Heart left ventricle (tissue), 13 donors: ENCODE results near the gene KLHL10.

ENCODE experiments used
- CTCF ChIP-seq, 12 donors: fragments of 200-600 bp; sonication (generic) in 4 of 12; IDR thresholded peaks; one replicate each; pipeline versions ENCODE4 v1.5.0 to v1.8.0; 2018 to 2022; ENCODE audit warnings: antibody characterized with exemption in 12 of 12, mild to moderate bottlenecking in 5 of 12
- POLR2A ChIP-seq, 2 donors: fragments of 450-650 bp; IDR thresholded peaks; one replicate each; pipeline ENCODE4 v1.6.1; 2017; ENCODE audit warnings: antibody characterized with exemption in 2 of 2, mild to moderate bottlenecking in 2 of 2, moderate library complexity in 2 of 2
- donor health status: ischemic (EF 13 %, LVEDD 7.1; RV severe dilation, severe dysfunction).
- donor health status: DM: no; HTN: yes; CAD: no.
- donor health status: DM: no; HTN: no; CAD: no.
- donor health status: ischemic (EF 25% LVEDD 6.9; RV normal size, moderate dysfunction).
- donor health status: ischemic (EF 25% LVEDD 5.7; RV mildly dilated, moderate dysfunction).
- donor health status: ischemic (EF 35%, LVEDD 5.7; RV mildly dilated, moderate dysfunction).
- donor health status: nonischemic (EF 11% LVEDD 7.7; RV severe dilation, severe dysfunction).
- donor health status: DM: yes; HTN: yes; CAD: no.
- donor health status: PGD.
- donor health status: ischemic (EF 29% LVEDD 5.4; RV normal size, mild dysfunction).
- donor health status: nonischemic (EF 23%, LVEDD 6.1; RV moderate dilation, normal function).

- no peak for TF ChIP-seq CTCF (IDR thresholded peaks at IDR 0.05)
- no peak for TF ChIP-seq POLR2A (IDR thresholded peaks at IDR 0.05)
Measured at GRCh38 chr17:41823141-41823524, 14.5 kb upstream of the KLHL10 start.
